HEK293 (cell line): Measurements from ENCODE around the gene KANSL1.

Source experiments
- CTCF ChIA-PET: fragments of 350-600 bp; formaldehyde crosslinking; extraction: SDS; loops from one replicate; lab custom pipeline; 2021; ENCODE audit warnings: antibody characterized with exemption; lab: Yijun Ruan, JAX
- POLR2A ChIA-PET: fragments of 300-600 bp; formaldehyde crosslinking; extraction: SDS; loops from one replicate; lab custom pipeline; 2020; ENCODE audit warnings: antibody characterized with exemption, inconsistent platforms; lab: Yijun Ruan, JAX
- H3K27ac ChIP-seq: fragments of 200-500 bp; sonication (Bioruptor generic); 2 replicates; pipeline ENCODE4 v1.5.1; 2014; ENCODE audit warnings: low read depth, low read length, control low read depth, inconsistent platforms; ENCODE audit errors: extremely low read depth
- H3K36me3 ChIP-seq, 2 experiments: fragments of 200-500 bp in 1 of 2; sonication (Bioruptor generic) in 1 of 2; 1 replicate in 1 of 2; 2 replicates in 1 of 2; pipeline ENCODE4 v1.5.1; 2014 to 2017; ENCODE audit warnings: inconsistent platforms in 2 of 2, low read length in 2 of 2; ENCODE audit not compliant: control insufficient read depth in 2 of 2, insufficient read depth in 1 of 2
- H3K4me1 ChIP-seq: fragments of 200-500 bp; sonication (Bioruptor generic); 2 replicates; pipeline ENCODE4 v1.5.1; 2014; ENCODE audit warnings: mild to moderate bottlenecking, low read length, inconsistent platforms; ENCODE audit not compliant: control insufficient read depth, insufficient read depth
- H3K4me3 ChIP-seq: 2 replicates; pipeline ENCODE4 v1.5.1; 2011; ENCODE audit warnings: low read depth, mild to moderate bottlenecking, control low read depth, low read length, moderate library complexity
- H3K9me3 ChIP-seq: fragments of 200-500 bp; sonication (Bioruptor generic); 2 replicates; pipeline ENCODE4 v1.5.1; 2014; ENCODE audit warnings: low read depth, low read length, inconsistent platforms; ENCODE audit not compliant: control insufficient read depth, insufficient read depth
- GLI2 ChIP-seq: fragments of 450-650 bp; formaldehyde crosslinking; IDR thresholded peaks from 2 replicates; pipeline ENCODE4; 2017; ENCODE audit warnings: missing biosample characterization, missing genetic modification characterization, low read depth, borderline replicate concordance
- HOXC10 ChIP-seq: sonication (generic); formaldehyde crosslinking; IDR thresholded peaks from 2 replicates; pipeline ENCODE4 v1.8.1; 2023; ENCODE audit warnings: mild to moderate bottlenecking, missing genetic modification reagents
- HOXD13 ChIP-seq: sonication (generic); formaldehyde crosslinking; IDR thresholded peaks from 2 replicates; pipeline ENCODE4 v1.8.0; 2022; ENCODE audit warnings: missing genetic modification reagents, borderline replicate concordance
- KLF9 ChIP-seq: fragments of 450-650 bp; formaldehyde crosslinking; IDR thresholded peaks from 2 replicates; pipeline ENCODE4 v1.5.1; 2016; ENCODE audit warnings: missing biosample characterization, missing genetic modification characterization, low read depth
- MEIS1 ChIP-seq: sonication (generic); formaldehyde crosslinking; IDR thresholded peaks from 2 replicates; pipeline ENCODE4 v1.8.1; 2022; ENCODE audit warnings: missing genetic modification reagents, mild to moderate bottlenecking, borderline replicate concordance
- MZF1 ChIP-seq: fragments of 450-650 bp; formaldehyde crosslinking; IDR thresholded peaks from 2 replicates; pipeline ENCODE4 v1.5.1; 2017; ENCODE audit warnings: missing biosample characterization, missing genetic modification characterization, borderline replicate concordance
- SP2 ChIP-seq: fragments of 450-650 bp; formaldehyde crosslinking; IDR thresholded peaks from 2 replicates; pipeline ENCODE4 v1.5.1; 2016; ENCODE audit warnings: missing biosample characterization, missing genetic modification characterization
- ZBTB20 ChIP-seq: fragments of 450-650 bp; formaldehyde crosslinking; IDR thresholded peaks from 2 replicates; pipeline ENCODE4 v1.5.1; 2016; ENCODE audit warnings: missing biosample characterization, missing genetic modification characterization
- ZBTB21 ChIP-seq: fragments of 450-650 bp; formaldehyde crosslinking; IDR thresholded peaks from 2 replicates; pipeline ENCODE4 v1.5.1; 2017; ENCODE audit warnings: missing biosample characterization, missing genetic modification characterization
- ZFP3 ChIP-seq: fragments of 450-650 bp; formaldehyde crosslinking; IDR thresholded peaks from 2 replicates; pipeline ENCODE4 v1.5.1; 2016; ENCODE audit warnings: low read depth, missing biosample characterization, missing genetic modification characterization
- ZIC2 ChIP-seq: fragments of 450-650 bp; formaldehyde crosslinking; IDR thresholded peaks from 2 replicates; pipeline ENCODE4 v1.5.1; 2016; ENCODE audit warnings: missing biosample characterization, missing genetic modification characterization
- ZNF146 ChIP-seq: fragments of 450-650 bp; formaldehyde crosslinking; IDR thresholded peaks from 2 replicates; pipeline ENCODE4 v1.5.1; 2016; ENCODE audit warnings: missing biosample characterization, missing genetic modification characterization
- ZNF157 ChIP-seq: fragments of 450-650 bp; formaldehyde crosslinking; IDR thresholded peaks from 2 replicates; pipeline ENCODE4 v1.5.1; 2016; ENCODE audit warnings: missing biosample characterization, missing genetic modification characterization
- ZNF654 ChIP-seq: fragments of 450-650 bp; formaldehyde crosslinking; IDR thresholded peaks from 2 replicates; pipeline ENCODE4 v1.5.1; 2016; ENCODE audit warnings: low read depth, missing biosample characterization, missing genetic modification characterization
- ZNF707 ChIP-seq: fragments of 450-650 bp; formaldehyde crosslinking; IDR thresholded peaks from 2 replicates; pipeline ENCODE4 v1.5.1; 2016; ENCODE audit warnings: missing biosample characterization, missing genetic modification characterization
- ZNF785 ChIP-seq: fragments of 450-650 bp; formaldehyde crosslinking; IDR thresholded peaks from 2 replicates; pipeline ENCODE4 v1.5.1; 2016; ENCODE audit warnings: missing biosample characterization, missing genetic modification characterization
- ZNF791 ChIP-seq: fragments of 450-650 bp; formaldehyde crosslinking; IDR thresholded peaks from 2 replicates; pipeline ENCODE4 v1.5.1; 2016; ENCODE audit warnings: missing biosample characterization, missing genetic modification characterization
- ZSCAN30 ChIP-seq: fragments of 450-650 bp; IDR thresholded peaks from 2 replicates; pipeline ENCODE4 v1.5.1; 2018; ENCODE audit warnings: missing biosample characterization, mild to moderate bottlenecking, missing genetic modification characterization, moderate library complexity
- TF ChIP-seq, protein P1 (sequence below): fragments of 450-650 bp; formaldehyde crosslinking; IDR thresholded peaks from 2 replicates; pipeline ENCODE4 v1.5.1; 2016; ENCODE audit warnings: missing biosample characterization, missing genetic modification characterization
- TF ChIP-seq, protein P2 (sequence below): fragments of 450-650 bp; formaldehyde crosslinking; IDR thresholded peaks from 2 replicates; pipeline ENCODE4 v1.5.1; 2016; ENCODE audit warnings: missing biosample characterization, missing genetic modification characterization
- TF ChIP-seq, protein P3 (sequence below): fragments of 450-650 bp; formaldehyde crosslinking; IDR thresholded peaks from 2 replicates; pipeline ENCODE4 v1.5.1; 2017; ENCODE audit warnings: missing biosample characterization, missing genetic modification characterization
- TF ChIP-seq, protein P4 (sequence below): fragments of 450-650 bp; formaldehyde crosslinking; IDR thresholded peaks from 2 replicates; pipeline ENCODE4 v1.5.1; 2016; ENCODE audit warnings: missing biosample characterization, missing genetic modification characterization, borderline replicate concordance

KANSL1 gene

DNA sequence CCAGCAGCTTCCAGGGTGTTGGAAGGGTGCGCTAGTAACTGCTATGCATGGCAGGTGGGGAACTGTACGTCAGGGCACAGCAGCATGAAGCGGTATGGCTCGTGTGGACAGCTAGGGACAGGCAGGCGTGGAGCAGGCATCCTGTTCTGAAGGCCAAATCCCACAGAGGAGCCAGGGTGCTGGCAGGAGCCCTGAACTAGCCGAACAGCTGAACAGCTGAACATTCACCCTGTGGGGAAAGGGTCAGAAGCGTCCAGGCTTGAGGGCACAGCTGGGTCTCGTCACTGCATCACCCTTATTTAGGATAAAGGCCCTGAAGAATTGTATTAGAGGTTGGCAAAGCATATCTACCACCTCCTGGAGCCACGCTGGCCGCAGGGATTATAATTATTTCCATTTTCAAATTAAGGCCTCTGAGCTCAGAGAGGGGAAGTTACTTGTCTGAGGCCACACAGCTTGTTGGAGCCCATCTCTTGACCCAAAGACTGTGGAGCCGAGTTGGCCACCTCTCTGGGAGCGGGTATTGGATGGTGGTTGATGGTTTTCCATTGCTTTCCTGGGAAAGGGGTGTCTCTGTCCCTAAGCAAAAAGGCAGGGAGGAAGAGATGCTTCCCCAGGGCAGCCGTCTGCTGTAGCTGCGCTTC is 197.5 kb downstream of the KANSL1 start:
- CTCF ChIA-PET: interaction anchor here (1.3 kb wide), 1 partner anchor 355 kb away, joined by 3 read pairs; no protein-coding TSS in a partner anchor
- Histone ChIP-seq H3K27ac (no peak overlapping the region), H3K36me3 (no peaks in the 10 kb centered on the region), H3K4me3 (no peak overlapping the region), H3K9me3 (no peaks in the 10 kb centered on the region), H3K4me1 (no peaks in the 10 kb centered on the region)
- POLR2A ChIA-PET: interaction anchor here (0.6 kb wide), 1 partner anchor 31 kb away, joined by 3 read pairs; no protein-coding TSS in a partner anchor
- no peak for TF ChIP-seq ZBTB21 (tag by site-specific recombination)
- TF ChIP-seq ZFP3 (tag by site-specific recombination): no peak
- no peak for TF ChIP-seq HOXC10
- no peak for TF ChIP-seq ZNF707 (tag by site-specific recombination)
- TF ChIP-seq, protein P1, sequence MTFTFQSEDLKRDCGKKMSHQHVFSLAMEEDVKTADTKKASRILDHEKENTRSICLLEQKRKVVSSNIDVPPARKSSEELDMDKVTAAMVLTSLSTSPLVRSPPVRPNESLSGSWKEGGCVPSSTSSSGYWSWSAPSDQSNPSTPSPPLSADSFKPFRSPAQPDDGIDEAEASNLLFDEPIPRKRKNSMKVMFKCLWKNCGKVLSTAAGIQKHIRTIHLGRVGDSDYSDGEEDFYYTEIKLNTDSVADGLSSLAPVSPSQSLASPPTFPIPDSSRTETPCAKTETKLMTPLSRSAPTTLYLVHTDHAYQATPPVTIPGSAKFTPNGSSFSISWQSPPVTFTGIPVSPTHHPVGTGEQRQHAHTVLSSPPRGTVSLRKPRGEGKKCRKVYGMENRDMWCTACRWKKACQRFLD (tag by site-specific recombination): no peak
- TF ChIP-seq ZIC2 (tag by site-specific recombination): no peak
- TF ChIP-seq ZNF785: no peak
- no peak for TF ChIP-seq MZF1 (tag by site-specific recombination)
- no peak for TF ChIP-seq ZSCAN30 (tag by site-specific recombination)
- no peak for TF ChIP-seq ZNF654 (tag by site-specific recombination)
- TF ChIP-seq, protein P2, sequence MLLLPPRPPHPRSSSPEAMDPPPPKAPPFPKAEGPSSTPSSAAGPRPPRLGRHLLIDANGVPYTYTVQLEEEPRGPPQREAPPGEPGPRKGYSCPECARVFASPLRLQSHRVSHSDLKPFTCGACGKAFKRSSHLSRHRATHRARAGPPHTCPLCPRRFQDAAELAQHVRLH (tag by site-specific recombination): no peak

DNA sequence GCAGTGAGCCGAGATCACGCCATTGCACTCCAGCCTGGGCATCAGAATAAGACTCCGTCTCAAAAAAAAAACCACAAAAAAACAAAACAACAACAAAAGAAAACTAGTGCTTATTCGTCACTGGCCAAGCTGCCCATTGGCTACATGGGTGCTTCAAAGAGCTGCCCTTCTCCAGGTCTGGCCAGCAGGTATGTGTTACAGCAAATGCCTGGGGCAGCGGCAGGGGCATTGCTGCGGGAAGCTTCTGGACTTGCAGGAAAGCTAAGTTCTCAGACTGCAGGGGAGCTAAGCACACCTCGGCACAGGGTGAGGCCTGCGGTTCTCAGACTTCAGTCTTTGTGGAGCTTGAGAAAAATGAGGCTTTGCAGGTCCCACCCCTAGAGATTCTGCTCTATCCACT is 198.2 kb downstream of the KANSL1 start:
- Histone ChIP-seq H3K4me1 (no peaks in the 10 kb centered on the region), H3K27ac (no peak overlapping the region), H3K9me3 (no peaks in the 10 kb centered on the region), H3K4me3 (no peak overlapping the region), H3K36me3 (no peaks in the 10 kb centered on the region)
- POLR2A ChIA-PET: no interaction called here
- no peak for TF ChIP-seq SP2 (tag by site-specific recombination)
- no peak for TF ChIP-seq GLI2 (tag by site-specific recombination)
- no peak for TF ChIP-seq MEIS1 (CRISPR knock-in tag)
- TF ChIP-seq KLF9 (tag by site-specific recombination): no peak
- TF ChIP-seq, protein P3, sequence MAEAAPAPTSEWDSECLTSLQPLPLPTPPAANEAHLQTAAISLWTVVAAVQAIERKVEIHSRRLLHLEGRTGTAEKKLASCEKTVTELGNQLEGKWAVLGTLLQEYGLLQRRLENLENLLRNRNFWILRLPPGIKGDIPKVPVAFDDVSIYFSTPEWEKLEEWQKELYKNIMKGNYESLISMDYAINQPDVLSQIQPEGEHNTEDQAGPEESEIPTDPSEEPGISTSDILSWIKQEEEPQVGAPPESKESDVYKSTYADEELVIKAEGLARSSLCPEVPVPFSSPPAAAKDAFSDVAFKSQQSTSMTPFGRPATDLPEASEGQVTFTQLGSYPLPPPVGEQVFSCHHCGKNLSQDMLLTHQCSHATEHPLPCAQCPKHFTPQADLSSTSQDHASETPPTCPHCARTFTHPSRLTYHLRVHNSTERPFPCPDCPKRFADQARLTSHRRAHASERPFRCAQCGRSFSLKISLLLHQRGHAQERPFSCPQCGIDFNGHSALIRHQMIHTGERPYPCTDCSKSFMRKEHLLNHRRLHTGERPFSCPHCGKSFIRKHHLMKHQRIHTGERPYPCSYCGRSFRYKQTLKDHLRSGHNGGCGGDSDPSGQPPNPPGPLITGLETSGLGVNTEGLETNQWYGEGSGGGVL (tag by site-specific recombination): no peak
- no peak for TF ChIP-seq ZBTB20 (tag by site-specific recombination)
- CTCF ChIA-PET: interaction anchor here (1.3 kb wide), 1 partner anchor 355 kb away, joined by 3 read pairs; no protein-coding TSS in a partner anchor

DNA sequence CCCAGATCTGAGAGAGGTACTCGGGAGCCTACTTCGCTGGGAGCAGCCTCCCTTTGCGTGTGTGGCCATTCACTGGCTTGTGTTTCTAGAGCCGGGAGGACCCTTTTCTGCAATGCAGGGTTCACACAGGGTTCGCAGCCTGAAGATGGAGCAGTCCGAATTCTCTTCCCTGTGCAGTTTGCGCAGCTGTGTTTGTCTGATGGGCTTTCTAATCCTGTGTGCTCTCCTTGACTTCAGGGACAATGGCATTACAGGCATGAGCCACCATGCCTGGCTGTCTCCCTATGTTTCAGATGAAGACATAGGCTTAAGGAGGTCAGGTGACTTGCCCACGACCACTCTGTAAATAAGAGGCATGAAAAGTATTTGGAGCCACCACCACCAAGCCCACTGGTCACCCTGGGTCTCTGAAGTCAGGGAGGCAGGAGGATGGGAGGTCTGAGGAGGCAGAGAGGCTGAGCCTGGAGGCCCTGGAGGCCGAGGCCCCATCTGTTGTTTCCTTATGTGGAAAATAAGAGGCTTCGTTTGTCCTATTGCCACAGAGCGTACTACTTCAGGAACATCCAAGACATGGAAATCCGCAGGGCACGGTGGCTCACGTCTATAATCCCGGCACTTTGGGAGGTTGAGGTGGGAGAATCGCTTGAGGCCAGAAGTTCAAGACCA is 199.1 kb downstream of the KANSL1 start:
- CTCF ChIA-PET: no interaction called here
- Histone ChIP-seq H3K4me3 (no peak overlapping the region), H3K9me3 (no peaks in the 10 kb centered on the region), H3K36me3 (no peaks in the 10 kb centered on the region), H3K4me1 (no peaks in the 10 kb centered on the region), H3K27ac (no peak overlapping the region)
- POLR2A ChIA-PET: no interaction called here
- TF ChIP-seq, protein P4, sequence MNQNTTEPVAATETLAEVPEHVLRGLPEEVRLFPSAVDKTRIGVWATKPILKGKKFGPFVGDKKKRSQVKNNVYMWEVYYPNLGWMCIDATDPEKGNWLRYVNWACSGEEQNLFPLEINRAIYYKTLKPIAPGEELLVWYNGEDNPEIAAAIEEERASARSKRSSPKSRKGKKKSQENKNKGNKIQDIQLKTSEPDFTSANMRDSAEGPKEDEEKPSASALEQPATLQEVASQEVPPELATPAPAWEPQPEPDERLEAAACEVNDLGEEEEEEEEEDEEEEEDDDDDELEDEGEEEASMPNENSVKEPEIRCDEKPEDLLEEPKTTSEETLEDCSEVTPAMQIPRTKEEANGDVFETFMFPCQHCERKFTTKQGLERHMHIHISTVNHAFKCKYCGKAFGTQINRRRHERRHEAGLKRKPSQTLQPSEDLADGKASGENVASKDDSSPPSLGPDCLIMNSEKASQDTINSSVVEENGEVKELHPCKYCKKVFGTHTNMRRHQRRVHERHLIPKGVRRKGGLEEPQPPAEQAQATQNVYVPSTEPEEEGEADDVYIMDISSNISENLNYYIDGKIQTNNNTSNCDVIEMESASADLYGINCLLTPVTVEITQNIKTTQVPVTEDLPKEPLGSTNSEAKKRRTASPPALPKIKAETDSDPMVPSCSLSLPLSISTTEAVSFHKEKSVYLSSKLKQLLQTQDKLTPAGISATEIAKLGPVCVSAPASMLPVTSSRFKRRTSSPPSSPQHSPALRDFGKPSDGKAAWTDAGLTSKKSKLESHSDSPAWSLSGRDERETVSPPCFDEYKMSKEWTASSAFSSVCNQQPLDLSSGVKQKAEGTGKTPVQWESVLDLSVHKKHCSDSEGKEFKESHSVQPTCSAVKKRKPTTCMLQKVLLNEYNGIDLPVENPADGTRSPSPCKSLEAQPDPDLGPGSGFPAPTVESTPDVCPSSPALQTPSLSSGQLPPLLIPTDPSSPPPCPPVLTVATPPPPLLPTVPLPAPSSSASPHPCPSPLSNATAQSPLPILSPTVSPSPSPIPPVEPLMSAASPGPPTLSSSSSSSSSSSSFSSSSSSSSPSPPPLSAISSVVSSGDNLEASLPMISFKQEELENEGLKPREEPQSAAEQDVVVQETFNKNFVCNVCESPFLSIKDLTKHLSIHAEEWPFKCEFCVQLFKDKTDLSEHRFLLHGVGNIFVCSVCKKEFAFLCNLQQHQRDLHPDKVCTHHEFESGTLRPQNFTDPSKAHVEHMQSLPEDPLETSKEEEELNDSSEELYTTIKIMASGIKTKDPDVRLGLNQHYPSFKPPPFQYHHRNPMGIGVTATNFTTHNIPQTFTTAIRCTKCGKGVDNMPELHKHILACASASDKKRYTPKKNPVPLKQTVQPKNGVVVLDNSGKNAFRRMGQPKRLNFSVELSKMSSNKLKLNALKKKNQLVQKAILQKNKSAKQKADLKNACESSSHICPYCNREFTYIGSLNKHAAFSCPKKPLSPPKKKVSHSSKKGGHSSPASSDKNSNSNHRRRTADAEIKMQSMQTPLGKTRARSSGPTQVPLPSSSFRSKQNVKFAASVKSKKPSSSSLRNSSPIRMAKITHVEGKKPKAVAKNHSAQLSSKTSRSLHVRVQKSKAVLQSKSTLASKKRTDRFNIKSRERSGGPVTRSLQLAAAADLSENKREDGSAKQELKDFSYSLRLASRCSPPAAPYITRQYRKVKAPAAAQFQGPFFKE (tag by site-specific recombination): no peak
- TF ChIP-seq ZNF791 (tag by site-specific recombination) (no peak), ZNF146 (tag by site-specific recombination) (no peak), ZNF157 (tag by site-specific recombination) (no peak), HOXD13 (CRISPR knock-in tag) (no peak)
